Naive thymus-derived CD4-positive, alpha-beta T cell (primary cell): ENCODE results near the gene STK24. TPM values are rescaled to one million over a fixed set of nuclear protein-coding genes. Genes with fewer than 3 reads are reported as not detected.

Experiments
- ATAC-seq: fragments of 150-1000 bp; cut with Tn5 transposase; 2 replicates; pipeline ENCODE4 v1.10.0; 2021; ENCODE audit warnings: mild to moderate bottlenecking, moderate library complexity
- CTCF ChIA-PET: fragments of 350-600 bp; sonication (Branson Sonifier 250); formaldehyde crosslinking; loops from one replicate; lab custom pipeline; 2021; ENCODE audit warnings: antibody characterized with exemption; lab: Charles Lee
- POLR2A ChIA-PET: fragments of 350-600 bp; sonication (Branson Sonifier 250); formaldehyde crosslinking; loops from one replicate; lab custom pipeline; 2021; ENCODE audit warnings: antibody characterized with exemption, inconsistent platforms; lab: Charles Lee
- DNase-seq, 9 donors: peaks; one replicate each; pipeline versions ENCODE4 v3.0.0 to v3.0.0-alpha.2; 2020 to 2022; ENCODE audit warnings: mixed read lengths in 1 of 9
- H3K27ac ChIP-seq: one replicate; pipeline ENCODE4 v1.7.0; 2013; ENCODE audit warnings: mild to moderate bottlenecking, low read depth, low read length, moderate library complexity
- H3K27me3 ChIP-seq, 2 donors: one replicate each; pipeline ENCODE4 v1.7.0; 2013; ENCODE audit warnings: low read length in 2 of 2, mild to moderate bottlenecking in 2 of 2, moderate library complexity in 2 of 2; ENCODE audit not compliant: control insufficient read depth in 2 of 2, insufficient read depth in 2 of 2
- H3K36me3 ChIP-seq, 3 experiments: 1 replicate in 2 of 3; 2 replicates in 1 of 3; pipeline ENCODE4 v1.7.0; 2013; ENCODE audit warnings: low read length in 3 of 3, mild to moderate bottlenecking in 3 of 3, moderate library complexity in 1 of 3; ENCODE audit not compliant: insufficient read depth in 3 of 3, control insufficient read depth in 2 of 3
- H3K4me1 ChIP-seq, 2 donors: one replicate each; pipeline ENCODE4 v1.7.0; 2013; ENCODE audit warnings: low read length in 2 of 2, mild to moderate bottlenecking in 2 of 2, moderate library complexity in 1 of 2; ENCODE audit not compliant: control insufficient read depth in 2 of 2, insufficient read depth in 2 of 2
- H3K4me3 ChIP-seq: 2 replicates; pipeline ENCODE4 v1.7.0; 2013; ENCODE audit warnings: mild to moderate bottlenecking, low read length
- H3K9me3 ChIP-seq, 3 experiments: 1 replicate in 2 of 3; 2 replicates in 1 of 3; pipeline ENCODE4 v1.7.0; 2013; ENCODE audit warnings: low read length in 3 of 3; ENCODE audit not compliant: control insufficient read depth in 2 of 3
- H3K27ac Mint-ChIP-seq, 9 donors: one replicate each; pipeline ENCODE4 v1.8.0; 2020 to 2022; ENCODE audit warnings: mixed read lengths in 9 of 9, mild to moderate bottlenecking in 8 of 9, moderate library complexity in 5 of 9, inconsistent platforms in 2 of 9
- H3K27me3 Mint-ChIP-seq, 5 donors: one replicate each; pipeline ENCODE4 v1.8.0; 2021 to 2022; ENCODE audit warnings: mixed read lengths in 5 of 5, mild to moderate bottlenecking in 1 of 5
- H3K36me3 Mint-ChIP-seq, 5 donors: one replicate each; pipeline ENCODE4 v1.8.0; 2020 to 2022; ENCODE audit warnings: mixed read lengths in 5 of 5, mild to moderate bottlenecking in 3 of 5, inconsistent platforms in 1 of 5
- H3K4me1 Mint-ChIP-seq, 7 donors: one replicate each; pipeline ENCODE4 v1.8.0; 2020 to 2022; ENCODE audit warnings: mixed read lengths in 7 of 7, mild to moderate bottlenecking in 3 of 7, inconsistent platforms in 1 of 7
- H3K4me3 Mint-ChIP-seq, 10 donors: one replicate each; pipeline ENCODE4 v1.8.0; 2020 to 2022; ENCODE audit warnings: mild to moderate bottlenecking in 10 of 10, mixed read lengths in 10 of 10, moderate library complexity in 6 of 10, inconsistent platforms in 2 of 10
- H3K9me3 Mint-ChIP-seq, 11 donors: one replicate each; pipeline ENCODE4 v1.8.0; 2020 to 2022; ENCODE audit warnings: mixed read lengths in 11 of 11, mild to moderate bottlenecking in 4 of 11, inconsistent platforms in 1 of 11, moderate library complexity in 1 of 11
- intact Hi-C, 2 donors: fragments of 100-400 bp; cut with micrococcal nuclease; formaldehyde crosslinking; loops; one replicate each; pipeline ENCODE4 v1.15.1; 2023
- polyA plus RNA-seq, 2 donors: library from polyadenylated mRNA; unstranded; fragments of 300-500 nt; fragmentation: Illumina TruSeq; gene quantifications; one replicate each; pipeline ENCODE4 v1.2.3, GENCODE V29; 2021
- total RNA-seq, 6 experiments: library from RNA in 5 of 6; stranded (reverse) in 5 of 6; gene quantifications; 1 replicate in 5 of 6; 2 replicates in 1 of 6; pipeline ENCODE4 v1.2.3 and lab custom pipeline; 2021 to 2026

STK24 gene
- total and polyA plus RNA-seq, 7 experiments from 2014 or later: 29.8 to 148 (median 94.4) TPM

DNA sequence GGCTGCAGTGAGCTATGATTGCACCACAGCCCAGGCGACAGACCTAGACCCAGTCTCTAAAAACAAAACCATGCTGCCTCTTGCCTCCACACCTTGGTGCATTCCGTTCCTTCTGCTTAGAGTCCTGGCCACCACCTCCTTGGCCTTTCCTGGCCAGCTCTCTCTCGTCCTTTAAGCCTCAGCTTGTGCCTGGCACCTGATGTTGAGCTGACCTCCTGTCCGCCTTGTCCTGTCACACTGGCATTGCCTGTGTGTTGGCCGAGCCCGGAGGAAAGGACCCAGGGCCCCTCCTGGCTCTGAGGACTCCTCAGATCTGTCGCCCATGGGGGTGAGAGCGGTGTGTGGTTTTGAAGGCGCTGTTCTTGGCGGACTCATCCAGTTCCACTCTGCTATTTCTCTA lies 143.3 kb downstream of the STK24 start:
- peaks cover 0 to 3% (median 0%) of the 10 kb centered on the region in 7 donors for H3K4me1 Mint-ChIP-seq
- H3K9me3 Mint-ChIP-seq: peaks cover 0 to 1% (median 0%) of the 10 kb centered on the region in 11 donors
- no peak overlapping the region for H3K4me3 Mint-ChIP-seq
- ChIA-PET POLR2A (no interaction called here), CTCF (interaction anchor here (1.1 to 1.5 kb wide), 2 partner anchors 9 to 12 kb away, joined by 3 to 4 read pairs; no protein-coding TSS in a partner anchor)
- H3K4me3 ChIP-seq: no peak overlapping the region
- ATAC-seq (no peak), DNase-seq (no peak)
- H3K27ac Mint-ChIP-seq: no peak overlapping the region
- intact Hi-C loops: no loop called here
- H3K27ac ChIP-seq: no peak overlapping the region
- peaks cover 0 to 3% (median 0%) of the 10 kb centered on the region in 5 donors for H3K36me3 Mint-ChIP-seq
- no peaks in the 10 kb centered on the region for H3K4me1 ChIP-seq
- no peaks in the 10 kb centered on the region for H3K36me3 ChIP-seq
- H3K27me3 Mint-ChIP-seq: peaks cover 0 to 25% (median 4%) of the 10 kb centered on the region in 5 donors
- H3K27me3 ChIP-seq: no peaks in the 10 kb centered on the region
- H3K9me3 ChIP-seq: no peaks in the 10 kb centered on the region

DNA sequence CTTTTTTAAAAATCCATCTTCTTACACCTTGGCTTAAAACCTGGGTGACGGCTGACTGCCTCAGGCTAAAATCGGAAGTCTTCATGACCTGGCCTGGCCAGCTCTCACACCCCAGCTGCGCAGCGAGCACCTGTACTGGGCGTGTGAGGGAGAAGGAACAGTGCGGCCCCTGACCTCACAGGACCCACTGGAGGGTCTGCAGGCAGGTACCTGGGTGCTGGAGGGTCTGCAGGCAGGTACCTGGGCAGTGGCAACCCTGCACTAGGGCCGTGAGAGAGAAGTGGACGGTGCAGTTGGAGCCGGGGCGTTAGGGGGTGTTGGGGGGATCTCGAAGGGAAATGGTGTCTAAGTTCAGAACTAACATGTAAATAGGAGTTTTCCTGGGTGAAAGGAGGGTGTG lies 144.3 kb downstream of the STK24 start:
- Histone ChIP-seq H3K9me3 (no peaks in the 10 kb centered on the region), H3K4me1 (no peaks in the 10 kb centered on the region), H3K27me3 (no peaks in the 10 kb centered on the region), H3K36me3 (no peaks in the 10 kb centered on the region), H3K4me3 (no peak overlapping the region), H3K27ac (no peak overlapping the region)
- CTCF ChIA-PET: no interaction called here
- H3K36me3 Mint-ChIP-seq: peaks cover 0 to 3% (median 0%) of the 10 kb centered on the region in 5 donors
- peaks cover 0 to 1% (median 0%) of the 10 kb centered on the region in 11 donors for H3K9me3 Mint-ChIP-seq
- no peak overlapping the region for H3K4me3 Mint-ChIP-seq
- POLR2A ChIA-PET: no interaction called here
- H3K27me3 Mint-ChIP-seq: peaks cover 0 to 30% (median 5%) of the 10 kb centered on the region in 5 donors
- no peak for ATAC-seq
- peak overlapping the region in 1 of 9 donors; percentile 44 for H3K27ac Mint-ChIP-seq
- peaks cover 0 to 5% (median 0%) of the 10 kb centered on the region in 7 donors for H3K4me1 Mint-ChIP-seq
- intact Hi-C loops: no loop called here
- no peak for DNase-seq

DNA sequence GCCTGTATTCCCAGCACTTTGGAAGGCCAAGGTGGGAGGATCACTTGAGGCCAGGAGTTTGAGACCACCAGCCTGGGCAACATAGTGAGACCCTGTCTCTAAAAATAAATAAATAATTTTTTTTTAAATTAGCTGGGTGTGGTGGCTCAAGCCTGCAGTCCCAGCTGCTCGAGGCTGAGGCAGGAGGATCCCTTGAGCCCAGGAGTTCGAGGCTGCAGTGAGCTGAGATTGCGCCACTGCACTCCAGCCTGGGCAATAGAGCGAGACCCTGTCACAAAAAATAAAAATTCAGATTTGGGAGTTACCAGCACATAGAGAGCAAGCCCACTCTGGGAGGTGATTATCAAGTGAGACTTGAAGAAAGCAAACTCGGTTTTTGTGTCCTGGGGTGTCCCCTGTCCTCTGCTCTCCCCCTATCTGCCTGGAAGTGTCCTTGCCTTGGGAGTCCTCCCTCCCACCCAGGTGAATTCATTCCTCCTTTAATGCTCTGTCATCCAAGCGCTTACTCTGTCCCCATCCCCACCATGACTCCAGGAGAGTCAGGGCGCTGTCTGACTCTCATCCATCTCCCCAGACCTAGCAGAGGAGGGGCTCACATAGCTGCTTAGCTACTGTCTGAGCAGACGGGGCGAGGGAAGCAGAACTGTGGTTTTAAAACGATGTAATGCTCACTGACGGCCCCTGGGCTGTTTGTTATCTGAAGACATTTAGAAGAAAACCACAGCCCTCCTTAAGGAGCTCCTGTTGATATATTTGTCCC lies 146.8 kb downstream of the STK24 start:
- ATAC-seq: no peak
- CTCF ChIA-PET: interaction anchor here (1.3 kb wide), 1 partner anchor 16 kb away, joined by 6 read pairs; no protein-coding TSS in a partner anchor

DNA sequence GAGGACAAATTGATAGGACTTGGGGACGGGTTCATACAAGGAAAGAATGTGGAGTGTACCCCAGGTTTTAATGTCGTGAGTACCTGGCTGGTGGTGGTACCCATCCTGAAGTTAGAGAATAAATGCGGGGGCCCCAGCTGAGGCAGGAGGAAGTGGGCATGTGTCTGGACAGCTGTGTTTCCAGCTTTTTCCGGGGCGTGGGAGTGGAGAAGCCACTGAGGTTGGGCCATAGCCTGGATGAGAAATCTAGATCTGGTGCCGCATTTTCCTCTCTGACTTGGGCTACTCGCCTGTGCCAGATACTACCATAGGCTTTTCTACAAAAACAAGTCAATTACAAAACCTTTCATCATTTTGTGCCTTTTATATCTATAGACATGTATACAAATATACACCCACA lies 147.4 kb downstream of the STK24 start:
- Histone ChIP-seq H3K4me3 (no peak overlapping the region), H3K27ac (no peak overlapping the region), H3K4me1 (no peaks in the 10 kb centered on the region), H3K27me3 (no peaks in the 10 kb centered on the region), H3K9me3 (no peaks in the 10 kb centered on the region), H3K36me3 (no peaks in the 10 kb centered on the region)
- peaks cover 0 to 3% (median 0%) of the 10 kb centered on the region in 5 donors for H3K36me3 Mint-ChIP-seq
- no peak for ATAC-seq
- ChIA-PET CTCF (no interaction called here), POLR2A (no interaction called here)
- intact Hi-C loops: no loop called here
- H3K4me1 Mint-ChIP-seq: peaks cover 0 to 5% (median 0%) of the 10 kb centered on the region in 7 donors
- H3K27ac Mint-ChIP-seq: no peak overlapping the region
- H3K4me3 Mint-ChIP-seq: no peak overlapping the region
- peaks cover 0 to 1% (median 0%) of the 10 kb centered on the region in 11 donors for H3K9me3 Mint-ChIP-seq
- no peak for DNase-seq
- peaks cover 0 to 30% (median 5%) of the 10 kb centered on the region in 5 donors for H3K27me3 Mint-ChIP-seq

More for the DNA sequence above, 146.8 kb downstream of the STK24 start:
- no peaks in the 10 kb centered on the region for H3K27me3 ChIP-seq
- no peaks in the 10 kb centered on the region for H3K9me3 ChIP-seq
- Mint-ChIP-seq H3K27ac (no peak overlapping the region), H3K4me1 (peaks cover 0 to 5% (median 0%) of the 10 kb centered on the region in 7 donors), H3K4me3 (no peak overlapping the region), H3K9me3 (peaks cover 0 to 1% (median 0%) of the 10 kb centered on the region in 11 donors), H3K36me3 (peaks cover 0 to 3% (median 0%) of the 10 kb centered on the region in 5 donors), H3K27me3 (peaks cover 0 to 30% (median 5%) of the 10 kb centered on the region in 5 donors)
- no peak overlapping the region for H3K4me3 ChIP-seq
- intact Hi-C loops: no loop called here
- POLR2A ChIA-PET: interaction anchor here (0.6 kb wide), 1 partner anchor 25 kb away, joined by 3 read pairs; no protein-coding TSS in a partner anchor
- DNase-seq: no peak
- H3K4me1 ChIP-seq: no peaks in the 10 kb centered on the region
- no peak overlapping the region for H3K27ac ChIP-seq
- no peaks in the 10 kb centered on the region for H3K36me3 ChIP-seq

DNA sequence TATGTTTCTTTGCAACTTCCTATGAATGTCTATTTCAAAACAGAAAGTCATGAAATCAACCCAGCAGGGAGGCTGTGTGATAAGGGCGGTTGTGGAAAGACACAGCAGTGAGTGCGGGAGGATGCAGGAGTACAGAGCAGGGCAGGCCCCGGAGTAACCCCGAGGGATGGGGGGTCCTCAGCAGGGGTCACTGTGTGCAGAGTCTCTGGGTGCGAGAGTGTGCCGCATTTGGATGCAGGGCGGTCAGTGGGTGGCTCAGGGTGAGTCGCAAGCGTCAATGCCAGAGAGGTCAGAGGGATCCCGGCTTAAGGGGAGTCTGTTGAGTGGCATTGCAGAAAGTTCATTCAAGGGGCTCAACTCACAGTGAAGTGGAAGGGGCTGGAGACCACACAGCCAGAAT lies 147.8 kb downstream of the STK24 start:
- no peaks in the 10 kb centered on the region for H3K4me1 ChIP-seq
- Mint-ChIP-seq H3K4me1 (peaks cover 0 to 5% (median 0%) of the 10 kb centered on the region in 7 donors), H3K27ac (peak overlapping the region in 2 of 9 donors; percentile 18 to 43), H3K36me3 (peaks cover 0 to 3% (median 0%) of the 10 kb centered on the region in 5 donors), H3K27me3 (peaks cover 0 to 30% (median 5%) of the 10 kb centered on the region in 5 donors), H3K4me3 (no peak overlapping the region), H3K9me3 (peaks cover 0 to 1% (median 0%) of the 10 kb centered on the region in 11 donors)
- H3K4me3 ChIP-seq: no peak overlapping the region
- POLR2A ChIA-PET: no interaction called here
- DNase-seq (no peak), ATAC-seq (no peak)
- no peaks in the 10 kb centered on the region for H3K27me3 ChIP-seq
- intact Hi-C loops: no loop called here
- no peaks in the 10 kb centered on the region for H3K36me3 ChIP-seq
- H3K27ac ChIP-seq: no peak overlapping the region
- H3K9me3 ChIP-seq: no peaks in the 10 kb centered on the region
- CTCF ChIA-PET: no interaction called here

DNA sequence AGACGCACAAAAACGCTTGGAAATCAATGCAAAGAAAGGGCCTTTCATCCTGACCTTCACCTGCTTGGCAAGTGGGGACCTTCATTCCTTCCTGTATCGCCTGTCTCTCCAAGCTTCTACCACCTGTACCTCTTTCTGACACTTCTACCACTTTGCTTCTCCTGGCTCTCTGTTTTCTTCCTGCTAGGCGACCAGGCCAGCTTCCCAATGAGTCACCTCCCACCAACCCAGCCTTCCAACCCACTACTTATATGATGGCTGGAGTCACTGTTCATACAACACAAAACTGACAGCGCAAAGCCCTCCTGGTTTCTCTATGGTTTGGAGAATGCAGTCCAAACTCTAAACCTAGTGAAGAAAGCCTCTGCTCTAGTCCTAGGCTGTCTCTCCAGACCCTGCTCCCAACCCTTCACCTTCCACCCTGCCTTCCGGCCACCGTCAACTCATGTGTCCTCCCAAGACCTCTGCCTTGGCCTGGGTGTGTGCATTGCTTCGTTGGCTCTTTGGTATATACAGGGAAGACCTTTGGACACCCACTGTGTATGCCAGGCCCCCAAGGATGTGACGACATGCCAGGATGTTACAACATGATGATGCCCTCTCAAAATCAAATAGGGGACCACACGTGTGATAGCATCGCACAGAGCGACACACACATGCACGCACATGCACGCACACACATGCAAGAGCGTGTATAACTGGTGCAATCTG lies 148.5 kb downstream of the STK24 start:
- POLR2A ChIA-PET: no interaction called here
- no peaks in the 10 kb centered on the region for H3K36me3 ChIP-seq
- no peak for DNase-seq
- no peak overlapping the region for H3K4me3 Mint-ChIP-seq
- H3K27me3 Mint-ChIP-seq: peaks cover 0 to 30% (median 5%) of the 10 kb centered on the region in 5 donors
- peaks cover 0 to 1% (median 0%) of the 10 kb centered on the region in 11 donors for H3K9me3 Mint-ChIP-seq
- no peaks in the 10 kb centered on the region for H3K4me1 ChIP-seq
- H3K4me3 ChIP-seq: no peak overlapping the region
- H3K4me1 Mint-ChIP-seq: peaks cover 0 to 6% (median 0%) of the 10 kb centered on the region in 7 donors
- no peaks in the 10 kb centered on the region for H3K9me3 ChIP-seq
- H3K27me3 ChIP-seq: no peaks in the 10 kb centered on the region
- peaks cover 0 to 3% (median 0%) of the 10 kb centered on the region in 5 donors for H3K36me3 Mint-ChIP-seq
- H3K27ac ChIP-seq: no peak overlapping the region
- ATAC-seq: no peak
- H3K27ac Mint-ChIP-seq: peak overlapping the region in 1 of 9 donors; percentile 43
- intact Hi-C loops: no loop called here
- CTCF ChIA-PET: no interaction called here
